AG09309 (cell line): Measurements from ENCODE around the gene WDR7.

Experiments used
- DNase-seq: peaks from one replicate; pipeline ENCODE4 v3.0.0-alpha.2; 2010; ENCODE audit warnings: low read depth
- H3K4me3 ChIP-seq: 2 replicates; pipeline ENCODE4 v1.5.1; 2011; ENCODE audit warnings: mild to moderate bottlenecking, low read depth, low read length, moderate library complexity; ENCODE audit not compliant: control insufficient read depth
- CTCF ChIP-seq: IDR thresholded peaks from 2 replicates; pipeline ENCODE4 v1.5.1; 2011; ENCODE audit warnings: mild to moderate bottlenecking, low read depth, low read length, inconsistent platforms; ENCODE audit not compliant: insufficient read depth, control insufficient read depth; ENCODE audit errors: missing control alignments

The WDR7 gene

GRCh38 chr18:57052173-57052572 is 401.0 kb downstream of the WDR7 start:
- DNase-seq = no peak
- TF ChIP-seq CTCF = no peak
- H3K4me3 ChIP-seq = no peak overlapping the region

- H3K4me3 ChIP-seq = no peak overlapping the region
- no peak for TF ChIP-seq CTCF
Measured at GRCh38 chr18:57052759-57053158, 401.6 kb downstream of the WDR7 start.

GRCh38 chr18:57054891-57055290 is 403.7 kb downstream of the WDR7 start:
- H3K4me3 ChIP-seq = no peak overlapping the region
- TF ChIP-seq CTCF = no peak
- no peak for DNase-seq

More at GRCh38 chr18:57052759-57053158, 401.6 kb downstream of the WDR7 start:
- DNase-seq = no peak

- DNase-seq = no peak
Measured at GRCh38 chr18:57057890-57058289, 406.7 kb downstream of the WDR7 start.

GRCh38 chr18:57058734-57059133 is 407.6 kb downstream of the WDR7 start:
- H3K4me3 ChIP-seq = no peak overlapping the region
- no peak for DNase-seq
- no peak for TF ChIP-seq CTCF

More at GRCh38 chr18:57057890-57058289, 406.7 kb downstream of the WDR7 start:
- no peak for TF ChIP-seq CTCF
- no peak overlapping the region for H3K4me3 ChIP-seq

- TF ChIP-seq CTCF = no peak
- no peak for DNase-seq
- no peak overlapping the region for H3K4me3 ChIP-seq
Measured at GRCh38 chr18:57059366-57059765, 408.2 kb downstream of the WDR7 start.

GRCh38 chr18:57060814-57061213 is 409.7 kb downstream of the WDR7 start:
- no peak for DNase-seq
- no peak for TF ChIP-seq CTCF

More at GRCh38 chr18:57060814-57061213, 409.7 kb downstream of the WDR7 start:
- H3K4me3 ChIP-seq = no peak overlapping the region
